HCT116 (cell line): ENCODE results near the gene OPHN1. TPM values are rescaled to one million over a fixed set of nuclear protein-coding genes. Genes with fewer than 3 reads are reported as not detected.

Experiments used
- ATAC-seq: fragments of 200-7000 bp; cut with Tn5 transposase; 2 replicates; pipeline ENCODE4 v1.9.1; 2020; ENCODE audit warnings: mild to moderate bottlenecking, moderate library complexity
- BruUV-seq: library from RNA; stranded (reverse); fragments of 400-500 nt; replicated peaks from 2 replicates; lab custom pipeline; 2021; lab: Mats Ljungman, UMichigan
- CTCF ChIA-PET: fragments of 300-600 bp; sonication (Branson Sonifier 250); formaldehyde crosslinking; loops from one replicate; lab custom pipeline; 2021; ENCODE audit warnings: antibody characterized with exemption; lab: Charles Lee
- POLR2A ChIA-PET: fragments of 300-600, 350-600 bp; sonication (Branson Sonifier 250); formaldehyde crosslinking; loops from one replicate; lab custom pipeline; 2021; ENCODE audit warnings: antibody characterized with exemption; lab: Charles Lee
- RAD21 ChIA-PET, 2 experiments: fragments of 300-600 bp; sonication (Branson Sonifier 250); formaldehyde crosslinking; loops; one replicate each; lab custom pipeline; 2023; ENCODE audit warnings: low total read pairs in 2 of 2; ENCODE audit not compliant: uncharacterized antibody in 2 of 2, unreplicated experiment in 2 of 2, low non-redundant PET in 1 of 2; lab: Charles Lee
- DNase-seq: peaks from one replicate; pipeline ENCODE4 v3.0.0-alpha.2; 2010; ENCODE audit warnings: low read depth, low spot score
- H2AFZ ChIP-seq: fragments of 200-600 bp; shearing (Covaris generic), sonication (generic); 2 replicates; pipeline ENCODE4 v1.6.1; 2017; ENCODE audit warnings: low read depth, mixed run types, mixed read lengths, antibody characterized with exemption, low read length; ENCODE audit not compliant: poor library complexity, severe bottlenecking
- H3K27ac ChIP-seq: 2 replicates; pipeline ENCODE4 v1.5.1; 2012; ENCODE audit warnings: low read depth, low read length
- H3K27me3 ChIP-seq: fragments of 200-600 bp; sonication (generic); 2 replicates; pipeline ENCODE4 v1.6.1; 2016; ENCODE audit warnings: mixed run types, low read length, mixed read lengths; ENCODE audit not compliant: insufficient read depth
- H3K36me3 ChIP-seq, 2 experiments: fragments of 200-500 bp in 1 of 2; fragments of 200-600 bp in 1 of 2; sonication (Bioruptor generic) in 1 of 2; sonication (generic) in 1 of 2; 2 replicates each; pipeline versions ENCODE4 v1.5.1 to v1.6.1; 2014 to 2016; ENCODE audit warnings: low read length in 2 of 2, inconsistent platforms in 1 of 2, mixed read lengths in 1 of 2, mixed run types in 1 of 2; ENCODE audit not compliant: insufficient read depth in 2 of 2, control insufficient read depth in 1 of 2
- H3K4me1 ChIP-seq, 2 experiments: fragments of 200-600 bp in 1 of 2; sonication (generic) in 1 of 2; 2 replicates each; pipeline versions ENCODE4 v1.5.1 to v1.6.1; 2012 to 2017; ENCODE audit warnings: low read length in 2 of 2, inconsistent platforms in 1 of 2, mild to moderate bottlenecking in 1 of 2, mixed read lengths in 1 of 2, mixed run types in 1 of 2, moderate library complexity in 1 of 2; ENCODE audit not compliant: insufficient read depth in 2 of 2, control insufficient read depth in 1 of 2
- H3K4me2 ChIP-seq: fragments of 200-600 bp; sonication (generic); 2 replicates; pipeline ENCODE4 v1.6.1; 2017; ENCODE audit warnings: mixed run types, low read length, mixed read lengths
- H3K4me3 ChIP-seq, 2 experiments: fragments of 200-600 bp in 1 of 2; sonication (generic) in 1 of 2; replicated peaks in 1 of 2; 2 replicates each; pipeline ENCODE4 v1.5.1; 2011 to 2016; ENCODE audit warnings: low read length in 2 of 2, control low read depth in 1 of 2, low read depth in 1 of 2, mild to moderate bottlenecking in 1 of 2, mixed read lengths in 1 of 2, mixed run types in 1 of 2
- H3K79me2 ChIP-seq: fragments of 200-600 bp; sonication (generic); 2 replicates; pipeline ENCODE4 v1.6.1; 2017; ENCODE audit warnings: mild to moderate bottlenecking, mixed run types, low read length, moderate library complexity, mixed read lengths; ENCODE audit not compliant: insufficient read depth
- H3K9ac ChIP-seq: fragments of 200-600 bp; sonication (generic); 2 replicates; pipeline ENCODE4 v1.6.1; 2016; ENCODE audit warnings: low read length, mixed read lengths
- H3K9me2 ChIP-seq: fragments of 200-600 bp; sonication (generic), shearing (Covaris generic); 2 replicates; pipeline ENCODE4 v1.6.1; 2017; ENCODE audit warnings: mixed run types, mild to moderate bottlenecking, moderate library complexity; ENCODE audit not compliant: insufficient read depth
- H3K9me3 ChIP-seq, 2 experiments: fragments of 200-500 bp in 1 of 2; fragments of 200-600 bp in 1 of 2; sonication (Bioruptor generic) in 1 of 2; sonication (generic) in 1 of 2; 2 replicates each; pipeline ENCODE4 v1.6.1; 2014 to 2017; ENCODE audit warnings: low read length in 2 of 2, mixed read lengths in 2 of 2, inconsistent platforms in 1 of 2, low read depth in 1 of 2, mild to moderate bottlenecking in 1 of 2, mixed run types in 1 of 2, moderate library complexity in 1 of 2; ENCODE audit not compliant: control insufficient read depth in 1 of 2, insufficient read depth in 1 of 2
- H4K20me1 ChIP-seq: fragments of 200-600 bp; sonication (generic), shearing (Covaris generic); 2 replicates; pipeline ENCODE4 v1.6.1; 2017; ENCODE audit warnings: mixed run types, mild to moderate bottlenecking, moderate library complexity; ENCODE audit not compliant: insufficient read depth
- CBX3 ChIP-seq: IDR thresholded peaks from 2 replicates; pipeline ENCODE4 v1.6.1; 2012; ENCODE audit warnings: low read depth
- CEBPB ChIP-seq: IDR thresholded peaks from 2 replicates; pipeline ENCODE4 v1.6.1; 2012; ENCODE audit warnings: low read depth
- EZH2 ChIP-seq: fragments of 200-600 bp; sonication (generic); IDR thresholded peaks from 2 replicates; pipeline ENCODE4 v1.6.1; 2017; ENCODE audit warnings: antibody characterized with exemption, mixed run types
- FOSL1 ChIP-seq: IDR thresholded peaks from 2 replicates; pipeline ENCODE4 v1.6.1; 2012; ENCODE audit warnings: low read depth
- JUND ChIP-seq: IDR thresholded peaks from 2 replicates; pipeline ENCODE4 v1.6.1; 2012
- POLR2AphosphoS5 ChIP-seq: IDR thresholded peaks from 2 replicates; pipeline ENCODE4 v1.6.1; 2011; ENCODE audit warnings: mild to moderate bottlenecking, low read depth, low read length, moderate library complexity
- REST ChIP-seq: IDR thresholded peaks from 2 replicates; pipeline ENCODE4 v1.6.1; 2012; ENCODE audit warnings: low read depth
- SRF ChIP-seq: IDR thresholded peaks from 2 replicates; pipeline ENCODE4 v1.6.1; 2012; ENCODE audit warnings: low read depth
- TCF7L2 ChIP-seq: IDR thresholded peaks from 2 replicates; pipeline ENCODE4 v1.7.0; 2011; ENCODE audit warnings: borderline replicate concordance, inconsistent platforms; ENCODE audit not compliant: insufficient read depth, insufficient read length; ENCODE audit errors: extremely low read depth
- ZFX ChIP-seq: fragments of 450-650 bp; IDR thresholded peaks from 2 replicates; pipeline ENCODE4 v1.6.1; 2017
- ZNF274 ChIP-seq: fragments of 200-500 bp; sonication (Bioruptor generic); IDR thresholded peaks from 2 replicates; pipeline ENCODE4 v1.6.1; 2014; ENCODE audit warnings: mild to moderate bottlenecking, low read depth, low read length, inconsistent platforms
- intact Hi-C: fragments of 100-400 bp; cut with micrococcal nuclease; formaldehyde crosslinking; loops from 2 replicates; pipeline ENCODE4 v1.10.0; 2022
- total RNA-seq: library from RNA; stranded (reverse); gene quantifications from one replicate; pipeline ENCODE4 v1.2.1, GENCODE V29; 2021; ENCODE audit not compliant: unreplicated experiment
- TF ChIP-seq, protein P1 (sequence below): IDR thresholded peaks from 2 replicates; pipeline ENCODE4 v1.6.1; 2012
- TF ChIP-seq, protein P2 (sequence below): IDR thresholded peaks from 2 replicates; pipeline ENCODE4 v1.6.1; 2011; ENCODE audit warnings: mild to moderate bottlenecking, low read length, moderate library complexity; ENCODE audit not compliant: insufficient replicate concordance; ENCODE audit errors: extremely low read depth
- TF ChIP-seq, protein P3 (sequence below): IDR thresholded peaks from 2 replicates; pipeline ENCODE4 v1.6.1; 2012
- TF ChIP-seq, protein P4 (sequence below), 3 experiments: fragments of 200-600 bp in 1 of 3; sonication (generic) in 1 of 3; IDR thresholded peaks in 2 of 3; conservative IDR thresholded peaks in 1 of 3; 2 replicates each; pipeline ENCODE4 v1.5.1; 2012 to 2017; ENCODE audit warnings: low read depth in 2 of 3, low read length in 2 of 3, antibody characterized with exemption in 1 of 3, borderline replicate concordance in 1 of 3, control low read depth in 1 of 3, mild to moderate bottlenecking in 1 of 3, mixed read lengths in 1 of 3, mixed run types in 1 of 3, moderate library complexity in 1 of 3; ENCODE audit not compliant: insufficient read depth in 1 of 3

Gene OPHN1
- total RNA-seq, 1 experiment from 2014 or later = 2.9 TPM

DNA sequence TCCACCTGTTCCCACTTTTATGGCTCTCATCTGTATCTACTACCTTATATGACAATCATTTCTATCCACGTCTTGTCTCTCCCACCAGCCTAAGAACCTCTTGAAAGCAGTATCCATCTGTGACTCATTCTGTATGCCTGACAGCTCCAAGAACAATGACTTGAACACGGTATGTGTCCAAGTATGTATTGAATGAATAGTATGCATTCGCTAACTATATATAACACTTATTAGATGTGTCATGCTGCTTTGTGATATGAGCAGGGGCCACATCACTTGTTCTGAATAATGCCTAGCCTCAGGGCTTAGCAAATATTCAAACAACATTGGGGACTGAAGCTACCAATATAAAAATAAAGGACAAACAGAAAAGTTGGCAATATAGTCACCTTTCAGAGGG is 4.9 kb downstream of the OPHN1 start:
- ATAC-seq = peak; percentile 35
- Histone ChIP-seq H3K4me2 (peak overlapping the region; percentile 62), H3K36me3 (no peaks in the 10 kb centered on the region), H3K4me1 (peaks cover 5 to 46% of the 10 kb centered on the region in 2 experiments; a peak in 3 of 4 replicates)
- TF ChIP-seq SRF (no peak), REST (no peak), POLR2AphosphoS5 (no peak), JUND (no peak), ZNF274 (no peak), CBX3 (no peak), ZFX (no peak), TCF7L2 (no peak), CEBPB (no peak), EZH2 (no peak), FOSL1 (no peak)
- TF ChIP-seq, protein P1, sequence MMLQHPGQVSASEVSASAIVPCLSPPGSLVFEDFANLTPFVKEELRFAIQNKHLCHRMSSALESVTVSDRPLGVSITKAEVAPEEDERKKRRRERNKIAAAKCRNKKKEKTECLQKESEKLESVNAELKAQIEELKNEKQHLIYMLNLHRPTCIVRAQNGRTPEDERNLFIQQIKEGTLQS = no peak
- TF ChIP-seq, protein P2, sequence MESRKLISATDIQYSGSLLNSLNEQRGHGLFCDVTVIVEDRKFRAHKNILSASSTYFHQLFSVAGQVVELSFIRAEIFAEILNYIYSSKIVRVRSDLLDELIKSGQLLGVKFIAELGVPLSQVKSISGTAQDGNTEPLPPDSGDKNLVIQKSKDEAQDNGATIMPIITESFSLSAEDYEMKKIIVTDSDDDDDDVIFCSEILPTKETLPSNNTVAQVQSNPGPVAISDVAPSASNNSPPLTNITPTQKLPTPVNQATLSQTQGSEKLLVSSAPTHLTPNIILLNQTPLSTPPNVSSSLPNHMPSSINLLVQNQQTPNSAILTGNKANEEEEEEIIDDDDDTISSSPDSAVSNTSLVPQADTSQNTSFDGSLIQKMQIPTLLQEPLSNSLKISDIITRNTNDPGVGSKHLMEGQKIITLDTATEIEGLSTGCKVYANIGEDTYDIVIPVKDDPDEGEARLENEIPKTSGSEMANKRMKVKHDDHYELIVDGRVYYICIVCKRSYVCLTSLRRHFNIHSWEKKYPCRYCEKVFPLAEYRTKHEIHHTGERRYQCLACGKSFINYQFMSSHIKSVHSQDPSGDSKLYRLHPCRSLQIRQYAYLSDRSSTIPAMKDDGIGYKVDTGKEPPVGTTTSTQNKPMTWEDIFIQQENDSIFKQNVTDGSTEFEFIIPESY = no peak
- TF ChIP-seq, protein P3, sequence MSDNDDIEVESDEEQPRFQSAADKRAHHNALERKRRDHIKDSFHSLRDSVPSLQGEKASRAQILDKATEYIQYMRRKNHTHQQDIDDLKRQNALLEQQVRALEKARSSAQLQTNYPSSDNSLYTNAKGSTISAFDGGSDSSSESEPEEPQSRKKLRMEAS = no peak
- TF ChIP-seq, protein P4, sequence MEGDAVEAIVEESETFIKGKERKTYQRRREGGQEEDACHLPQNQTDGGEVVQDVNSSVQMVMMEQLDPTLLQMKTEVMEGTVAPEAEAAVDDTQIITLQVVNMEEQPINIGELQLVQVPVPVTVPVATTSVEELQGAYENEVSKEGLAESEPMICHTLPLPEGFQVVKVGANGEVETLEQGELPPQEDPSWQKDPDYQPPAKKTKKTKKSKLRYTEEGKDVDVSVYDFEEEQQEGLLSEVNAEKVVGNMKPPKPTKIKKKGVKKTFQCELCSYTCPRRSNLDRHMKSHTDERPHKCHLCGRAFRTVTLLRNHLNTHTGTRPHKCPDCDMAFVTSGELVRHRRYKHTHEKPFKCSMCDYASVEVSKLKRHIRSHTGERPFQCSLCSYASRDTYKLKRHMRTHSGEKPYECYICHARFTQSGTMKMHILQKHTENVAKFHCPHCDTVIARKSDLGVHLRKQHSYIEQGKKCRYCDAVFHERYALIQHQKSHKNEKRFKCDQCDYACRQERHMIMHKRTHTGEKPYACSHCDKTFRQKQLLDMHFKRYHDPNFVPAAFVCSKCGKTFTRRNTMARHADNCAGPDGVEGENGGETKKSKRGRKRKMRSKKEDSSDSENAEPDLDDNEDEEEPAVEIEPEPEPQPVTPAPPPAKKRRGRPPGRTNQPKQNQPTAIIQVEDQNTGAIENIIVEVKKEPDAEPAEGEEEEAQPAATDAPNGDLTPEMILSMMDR (IDR thresholded peaks at IDR 0.05 in 2 of 3, conservative IDR thresholded peaks at IDR 0.05 in 1 of 3; ENCODE audit: borderline replicate concordance in 1 of 3, insufficient read depth in 1 of 3, low read depth in 2 of 3, low read length in 2 of 3) = no peak
- TF ChIP-seq, all 23 proteins: peak for 0
- no peak overlapping the region for H3K27ac ChIP-seq
- ChIA-PET POLR2A (no interaction called here), CTCF (no interaction called here), RAD21 (no interaction called here)
- intact Hi-C loops = no loop called here
- peak overlapping the region in 1 of 2 experiments; percentile 22; a peak in 2 of 4 replicates for H3K4me3 ChIP-seq
- H4K20me1 ChIP-seq = no peaks in the 10 kb centered on the region
- no peaks in the 10 kb centered on the region for H3K9me2 ChIP-seq
- no peak overlapping the region for H3K9ac ChIP-seq
- no peaks in the 10 kb centered on the region for H3K27me3 ChIP-seq
- DNase-seq = no peak
- H3K79me2 ChIP-seq = no peaks in the 10 kb centered on the region
- BruUV-seq = no TSS peak
- H3K9me3 ChIP-seq = no peaks in the 10 kb centered on the region
- H2AFZ ChIP-seq = no peak overlapping the region
